Activated B cell treated with CpG ODN at 0.5 μM for 24 hours (primary cell): ENCODE results near the gene MLLT3. TPM values are rescaled to one million over a fixed set of nuclear protein-coding genes. Genes with fewer than 3 reads are reported as not detected.

Source experiments
- ATAC-seq: fragments of 200-7000 bp; cut with Tn5 transposase; one replicate; pipeline ENCODE4 v1.10.0; 2021; ENCODE audit warnings: low read depth, mild to moderate bottlenecking, moderate library complexity
- CTCF ChIA-PET: fragments of 350-600 bp; sonication (Branson Sonifier 250); formaldehyde crosslinking; loops from one replicate; lab custom pipeline; 2021; ENCODE audit warnings: antibody characterized with exemption; lab: Charles Lee
- POLR2A ChIA-PET: fragments of 350-600 bp; sonication (Branson Sonifier 250); formaldehyde crosslinking; loops from one replicate; lab custom pipeline; 2021; ENCODE audit warnings: antibody characterized with exemption; lab: Charles Lee
- DNase-seq: peaks from one replicate; pipeline ENCODE4 v3.0.0; 2022
- H3K27ac Mint-ChIP-seq: one replicate; pipeline ENCODE4 v1.8.0; 2020; ENCODE audit warnings: mixed read lengths
- H3K27me3 Mint-ChIP-seq: one replicate; pipeline ENCODE4 v1.8.0; 2021; ENCODE audit warnings: mixed read lengths
- H3K36me3 Mint-ChIP-seq: one replicate; pipeline ENCODE4 v1.8.0; 2021; ENCODE audit warnings: low read depth, mixed read lengths
- H3K4me1 Mint-ChIP-seq: one replicate; pipeline ENCODE4 v1.8.0; 2021; ENCODE audit warnings: mixed read lengths
- H3K4me3 Mint-ChIP-seq: one replicate; pipeline ENCODE4 v1.8.0; 2020; ENCODE audit warnings: mild to moderate bottlenecking, mixed read lengths
- H3K9me3 Mint-ChIP-seq: one replicate; pipeline ENCODE4 v1.8.0; 2020; ENCODE audit warnings: mixed read lengths
- intact Hi-C: fragments of 100-400 bp; cut with micrococcal nuclease; formaldehyde crosslinking; loops from one replicate; pipeline ENCODE4 v1.15.1; 2024
- total RNA-seq: library from RNA; stranded (reverse); gene quantifications from 2 replicates; pipeline ENCODE4 v1.2.3, GENCODE V29; 2022
- TF ChIP-seq, protein P1 (sequence below): fragments of 200-600 bp; IDR thresholded peaks from one replicate; pipeline ENCODE4 v1.8.0; 2022; ENCODE audit warnings: antibody characterized with exemption, mild to moderate bottlenecking

The MLLT3 gene
- total RNA-seq, 1 donor from 2014 or later = 1.5 TPM

GRCh38 chr9:20557285-20557684 lies 65.0 kb downstream of the MLLT3 start:
- no peaks in the 10 kb centered on the region for H3K9me3 Mint-ChIP-seq
- H3K27ac Mint-ChIP-seq = no peak overlapping the region
- no peaks in the 10 kb centered on the region for H3K36me3 Mint-ChIP-seq
- TF ChIP-seq, protein P1, sequence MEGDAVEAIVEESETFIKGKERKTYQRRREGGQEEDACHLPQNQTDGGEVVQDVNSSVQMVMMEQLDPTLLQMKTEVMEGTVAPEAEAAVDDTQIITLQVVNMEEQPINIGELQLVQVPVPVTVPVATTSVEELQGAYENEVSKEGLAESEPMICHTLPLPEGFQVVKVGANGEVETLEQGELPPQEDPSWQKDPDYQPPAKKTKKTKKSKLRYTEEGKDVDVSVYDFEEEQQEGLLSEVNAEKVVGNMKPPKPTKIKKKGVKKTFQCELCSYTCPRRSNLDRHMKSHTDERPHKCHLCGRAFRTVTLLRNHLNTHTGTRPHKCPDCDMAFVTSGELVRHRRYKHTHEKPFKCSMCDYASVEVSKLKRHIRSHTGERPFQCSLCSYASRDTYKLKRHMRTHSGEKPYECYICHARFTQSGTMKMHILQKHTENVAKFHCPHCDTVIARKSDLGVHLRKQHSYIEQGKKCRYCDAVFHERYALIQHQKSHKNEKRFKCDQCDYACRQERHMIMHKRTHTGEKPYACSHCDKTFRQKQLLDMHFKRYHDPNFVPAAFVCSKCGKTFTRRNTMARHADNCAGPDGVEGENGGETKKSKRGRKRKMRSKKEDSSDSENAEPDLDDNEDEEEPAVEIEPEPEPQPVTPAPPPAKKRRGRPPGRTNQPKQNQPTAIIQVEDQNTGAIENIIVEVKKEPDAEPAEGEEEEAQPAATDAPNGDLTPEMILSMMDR = no peak
- ChIA-PET POLR2A (no interaction called here), CTCF (no interaction called here)
- ATAC-seq = no peak
- peaks cover 11% of the 10 kb centered on the region for H3K4me1 Mint-ChIP-seq
- no peak for DNase-seq
- peaks cover 1% of the 10 kb centered on the region for H3K27me3 Mint-ChIP-seq
- intact Hi-C loops = no loop called here
- no peak overlapping the region for H3K4me3 Mint-ChIP-seq

GRCh38 chr9:20553558-20554149 lies 68.6 kb downstream of the MLLT3 start:
- peaks cover 1% of the 10 kb centered on the region for H3K27me3 Mint-ChIP-seq
- H3K27ac Mint-ChIP-seq = no peak overlapping the region
- intact Hi-C loops = loop anchor here (1.0 to 2.0 kb wide), 3 partner anchors 69 to 561 kb away; partner anchors contain the start of gene MLLT3
- CTCF ChIA-PET = interaction anchor here (0.6 to 1.8 kb wide), 2 partner anchors 387 to 388 kb away, joined by 3 to 8 read pairs; no protein-coding TSS in a partner anchor
- no peaks in the 10 kb centered on the region for H3K36me3 Mint-ChIP-seq
- TF ChIP-seq, protein P1 = no peak
- POLR2A ChIA-PET = no interaction called here
- DNase-seq (no peak), ATAC-seq (no peak)
- no peaks in the 10 kb centered on the region for H3K9me3 Mint-ChIP-seq
- H3K4me3 Mint-ChIP-seq = no peak overlapping the region
- H3K4me1 Mint-ChIP-seq = peaks cover 11% of the 10 kb centered on the region

- intact Hi-C loops = loop anchor here (1.0 to 2.0 kb wide), 2 partner anchors 70 to 388 kb away; partner anchors contain the start of gene MLLT3
- ATAC-seq (no peak), DNase-seq (no peak)
- peaks cover 11% of the 10 kb centered on the region for H3K4me1 Mint-ChIP-seq
- ChIA-PET POLR2A (no interaction called here), CTCF (interaction anchor here (1.8 kb wide), 1 partner anchor 388 kb away, joined by 8 read pairs; no protein-coding TSS in a partner anchor)
- H3K9me3 Mint-ChIP-seq = no peaks in the 10 kb centered on the region
- no peak overlapping the region for H3K27ac Mint-ChIP-seq
- H3K27me3 Mint-ChIP-seq = peaks cover 1% of the 10 kb centered on the region
- TF ChIP-seq, protein P1 = no peak
- H3K4me3 Mint-ChIP-seq = no peak overlapping the region
- no peaks in the 10 kb centered on the region for H3K36me3 Mint-ChIP-seq
Observed at GRCh38 chr9:20552874-20553557, 69.3 kb downstream of the MLLT3 start.

DNA sequence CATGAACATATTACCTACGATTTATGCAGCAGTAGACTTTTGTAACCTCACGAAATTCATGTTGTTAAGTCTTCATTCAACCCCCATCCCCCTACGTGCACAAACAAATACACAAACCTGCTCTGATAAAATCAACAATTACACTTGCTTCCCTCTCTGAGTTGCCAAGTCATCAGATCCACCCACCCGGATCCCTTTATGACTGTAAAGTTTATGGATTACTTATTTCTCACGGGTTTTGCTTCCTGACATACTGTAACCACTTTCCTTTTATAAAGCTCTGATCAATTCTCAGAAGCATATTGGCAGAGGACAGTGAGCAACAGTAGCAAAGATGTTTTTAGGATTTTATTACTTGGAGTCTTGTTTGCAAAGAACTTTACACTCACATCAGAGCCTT lies 70.5 kb downstream of the MLLT3 start:
- no peak for ATAC-seq
- ChIA-PET CTCF (no interaction called here), POLR2A (no interaction called here)
- Mint-ChIP-seq H3K27ac (no peak overlapping the region), H3K36me3 (no peaks in the 10 kb centered on the region), H3K27me3 (peaks cover 1% of the 10 kb centered on the region), H3K4me1 (peaks cover 11% of the 10 kb centered on the region), H3K4me3 (no peak overlapping the region), H3K9me3 (no peaks in the 10 kb centered on the region)
- intact Hi-C loops = loop anchor here (2.0 kb wide), 1 partner anchor 71 kb away; the partner anchor contains the start of gene MLLT3
- no peak for DNase-seq
- TF ChIP-seq, protein P1 = no peak

GRCh38 chr9:20551236-20551635 lies 71.1 kb downstream of the MLLT3 start:
- POLR2A ChIA-PET = no interaction called here
- Mint-ChIP-seq H3K36me3 (no peaks in the 10 kb centered on the region), H3K27ac (no peak overlapping the region), H3K9me3 (no peaks in the 10 kb centered on the region), H3K4me1 (peaks cover 11% of the 10 kb centered on the region), H3K4me3 (no peak overlapping the region), H3K27me3 (peaks cover 1% of the 10 kb centered on the region)
- DNase-seq = no peak
- intact Hi-C loops = no loop called here
- TF ChIP-seq, protein P1 = no peak
- CTCF ChIA-PET = no interaction called here
- no peak for ATAC-seq
